Left lung (tissue), 10 donors: Measurements from ENCODE around the gene EPHB2. TPM values are rescaled to one million over a fixed set of nuclear protein-coding genes. Genes with fewer than 3 reads are reported as not detected.
A peak's percentile ranks its signal among the peaks of the same experiment; 100 is the strongest.
"Not testable (repeated sequence)": the region's sequence is repeated elsewhere in the genome, so short reads cannot be mapped to it uniquely, and the experiment has no call there.

Experiments
- ATAC-seq: fragments of 200-7000 bp; cut with Tn5 transposase; one replicate; pipeline ENCODE4 v1.9.1; 2020; ENCODE audit warnings: moderate library complexity
- DNase-seq, 4 donors: peaks; one replicate each; pipeline ENCODE4 v3.0.0-alpha.2; 2013 to 2020
- H3K27ac ChIP-seq, 2 donors: fragments of 200-600 bp; sonication (generic) in 1 of 2; one replicate each; pipeline versions ENCODE4 v1.5.0 to v1.8.0; 2020 to 2021
- H3K27me3 ChIP-seq, 2 donors: fragments of 200-600 bp; sonication (generic) in 1 of 2; one replicate each; pipeline versions ENCODE4 v1.5.0 to v1.8.0; 2020 to 2021
- H3K36me3 ChIP-seq, 2 donors: fragments of 200-600 bp; sonication (generic) in 1 of 2; one replicate each; pipeline versions ENCODE4 v1.5.0 to v1.8.0; 2020 to 2021
- H3K4me1 ChIP-seq, 2 donors: fragments of 200-600 bp; one replicate each; pipeline ENCODE4 v1.8.0; 2021
- H3K4me3 ChIP-seq, 2 donors: fragments of 200-600 bp; sonication (generic) in 1 of 2; one replicate each; pipeline versions ENCODE4 v1.5.0 to v1.8.0; 2020 to 2021; ENCODE audit warnings: mild to moderate bottlenecking in 1 of 2
- H3K9me3 ChIP-seq, 2 donors: fragments of 200-600 bp; sonication (generic) in 1 of 2; one replicate each; pipeline versions ENCODE4 v1.5.0 to v1.8.0; 2020 to 2021
- CTCF ChIP-seq, 2 donors: fragments of 200-600 bp; sonication (generic) in 1 of 2; IDR thresholded peaks; one replicate each; pipeline versions ENCODE4 v1.5.0 to v1.8.0; 2021; ENCODE audit warnings: antibody characterized with exemption in 2 of 2
- intact Hi-C, 2 donors: fragments of 100-400 bp; cut with DNase I; formaldehyde crosslinking; loops; one replicate each; pipeline versions ENCODE4 v1.11.2 to v1.14.2; 2022
- polyA plus RNA-seq, 6 donors: library from polyadenylated mRNA; unstranded; fragments of 120-200 nt; gene quantifications; one replicate each; pipeline ENCODE4 v1.2.1, GENCODE V29; 2013; ENCODE audit not compliant: insufficient read length in 6 of 6
- total RNA-seq, 2 donors: library from RNA; stranded (reverse); fragmentation: NEBNext Ultra II Directional; extraction: Animal tissue kit (Norgen Biotek cat#: 25700); gene quantifications; one replicate each; pipeline ENCODE4 v1.2.1, GENCODE V29; 2021
- donor health status: DM: no; HTN: yes; CAD: no.
- donor health status: DM: no; HTN: no; CAD: no.

EPHB2 gene
- total and polyA plus RNA-seq, 8 donors = 11.3 to 21.0 (median 17.2) TPM

- DNase-seq (peak in 1 of 4 donors; percentile 21), ATAC-seq (no peak)
- no peaks in the 10 kb centered on the region for H3K36me3 ChIP-seq
- H3K27ac ChIP-seq = no peak overlapping the region
- peaks cover 0 to 16% of the 10 kb centered on the region in 2 donors for H3K27me3 ChIP-seq
- no peaks in the 10 kb centered on the region for H3K9me3 ChIP-seq
- H3K4me1 ChIP-seq = no peaks in the 10 kb centered on the region
- no peak overlapping the region for H3K4me3 ChIP-seq
- intact Hi-C loops = no loop called here
- no peak for TF ChIP-seq CTCF (IDR thresholded peaks at IDR 0.05)
Observed at GRCh38 chr1:22839806-22840205, 129.2 kb downstream of the EPHB2 start.

- no peaks in the 10 kb centered on the region for H3K36me3 ChIP-seq
- H3K9me3 ChIP-seq = no peaks in the 10 kb centered on the region
- intact Hi-C loops = no loop called here
- no peak for ATAC-seq
- no peaks in the 10 kb centered on the region for H3K4me1 ChIP-seq
- TF ChIP-seq CTCF (IDR thresholded peaks at IDR 0.05) = no peak
- H3K27ac ChIP-seq = no peak overlapping the region
- peak in 1 of 4 donors; percentile 4 for DNase-seq
- no peak overlapping the region for H3K4me3 ChIP-seq
- H3K27me3 ChIP-seq = peaks cover 0 to 20% of the 10 kb centered on the region in 2 donors
Observed at GRCh38 chr1:22841142-22841541, 130.5 kb downstream of the EPHB2 start.

- H3K4me3 ChIP-seq = no peak overlapping the region
- no peaks in the 10 kb centered on the region for H3K9me3 ChIP-seq
- no peaks in the 10 kb centered on the region for H3K36me3 ChIP-seq
- H3K27me3 ChIP-seq = peaks cover 0 to 27% of the 10 kb centered on the region in 2 donors
- H3K27ac ChIP-seq = no peak overlapping the region
- ATAC-seq (no peak), DNase-seq (no peak)
- H3K4me1 ChIP-seq = no peaks in the 10 kb centered on the region
- TF ChIP-seq CTCF (IDR thresholded peaks at IDR 0.05) = no peak
- intact Hi-C loops = no loop called here
Observed at GRCh38 chr1:22841860-22842281, 131.2 kb downstream of the EPHB2 start.

- intact Hi-C loops, DNase-seq, H3K4me1 ChIP-seq, H3K4me3 ChIP-seq, ATAC-seq, H3K9me3 ChIP-seq, H3K27ac ChIP-seq, H3K36me3 ChIP-seq: not testable (repeated sequence)
- H3K27me3 ChIP-seq = peaks cover 0 to 33% of the 10 kb centered on the region in 2 donors
Observed at GRCh38 chr1:22843441-22844183, 133.0 kb downstream of the EPHB2 start.

GRCh38 chr1:22844621-22845020 lies 134.0 kb downstream of the EPHB2 start:
- H3K27ac ChIP-seq = no peak overlapping the region
- H3K4me3 ChIP-seq = no peak overlapping the region
- H3K9me3 ChIP-seq = no peaks in the 10 kb centered on the region
- ATAC-seq (no peak), DNase-seq (no peak)
- H3K4me1 ChIP-seq = no peaks in the 10 kb centered on the region
- TF ChIP-seq CTCF (IDR thresholded peaks at IDR 0.05) = no peak
- intact Hi-C loops = no loop called here
- no peaks in the 10 kb centered on the region for H3K36me3 ChIP-seq
- peaks cover 0 to 33% of the 10 kb centered on the region in 2 donors for H3K27me3 ChIP-seq
